Breast epithelium (tissue), 4 donors: Measurements from ENCODE around the gene RIPOR2. TPM values are rescaled to one million over a fixed set of nuclear protein-coding genes. Genes with fewer than 3 reads are reported as not detected.

ENCODE experiments used
- DNase-seq, 2 donors: peaks; one replicate each; pipeline ENCODE4 v3.0.0-alpha.2; 2019; ENCODE audit warnings: low spot score in 2 of 2
- H3K27ac ChIP-seq, 2 donors: fragments of 200-600 bp; sonication (generic) in 1 of 2; one replicate each; pipeline ENCODE4 v1.5.1; 2016 to 2019; ENCODE audit warnings: mild to moderate bottlenecking in 1 of 2
- H3K27me3 ChIP-seq, 2 donors: fragments of 200-600 bp; sonication (generic) in 1 of 2; one replicate each; pipeline versions ENCODE4 v1.5.1 to v1.6.0; 2017 to 2019; ENCODE audit warnings: control low read depth in 1 of 2, mild to moderate bottlenecking in 1 of 2
- H3K36me3 ChIP-seq: fragments of 200-600 bp; one replicate; pipeline ENCODE4 v1.5.1; 2019
- H3K4me1 ChIP-seq, 2 donors: fragments of 200-600 bp; sonication (generic); one replicate each; pipeline ENCODE4 v1.5.1; 2016 to 2019; ENCODE audit warnings: control low read depth in 1 of 2
- H3K4me3 ChIP-seq, 3 donors: fragments of 200-600 bp; sonication (generic); 1 replicate in 2 of 3; 2 replicates in 1 of 3; pipeline ENCODE4 v1.5.1; 2016 to 2019; ENCODE audit warnings: mild to moderate bottlenecking in 3 of 3, moderate library complexity in 2 of 3
- H3K9me3 ChIP-seq, 2 donors: fragments of 200-600 bp; sonication (generic) in 1 of 2; one replicate each; pipeline ENCODE4 v1.5.1; 2016 to 2019; ENCODE audit warnings: control low read depth in 1 of 2
- CTCF ChIP-seq, 3 donors: fragments of 450-650 bp; IDR thresholded peaks; one replicate each; pipeline ENCODE4 v1.5.1; 2016 to 2017; ENCODE audit warnings: antibody characterized with exemption in 3 of 3, mild to moderate bottlenecking in 3 of 3, moderate library complexity in 3 of 3
- POLR2A ChIP-seq: fragments of 450-650 bp; IDR thresholded peaks from one replicate; pipeline ENCODE4 v1.6.1; 2016; ENCODE audit warnings: antibody characterized with exemption, mild to moderate bottlenecking, moderate library complexity
- POLR2AphosphoS5 ChIP-seq, 3 donors: sonication (generic); formaldehyde crosslinking; IDR thresholded peaks; one replicate each; pipeline ENCODE4 v1.6.1; 2017; ENCODE audit warnings: antibody characterized with exemption in 3 of 3
- intact Hi-C: fragments of 100-400 bp; cut with DNase I; formaldehyde crosslinking; loops from one replicate; pipeline ENCODE4 v1.15.1; 2023; ENCODE audit warnings: low total_unique reads
- total RNA-seq, 3 donors: library from RNA; depleted of rRNA; stranded (reverse); fragments of >200 nt; gene quantifications; one replicate each; pipeline ENCODE4 v1.1.0, GENCODE V29; 2016

RIPOR2 gene
- total RNA-seq, 3 donors from 2014 or later: 13.8 to 70.5 (median 29.2) TPM

DNA sequence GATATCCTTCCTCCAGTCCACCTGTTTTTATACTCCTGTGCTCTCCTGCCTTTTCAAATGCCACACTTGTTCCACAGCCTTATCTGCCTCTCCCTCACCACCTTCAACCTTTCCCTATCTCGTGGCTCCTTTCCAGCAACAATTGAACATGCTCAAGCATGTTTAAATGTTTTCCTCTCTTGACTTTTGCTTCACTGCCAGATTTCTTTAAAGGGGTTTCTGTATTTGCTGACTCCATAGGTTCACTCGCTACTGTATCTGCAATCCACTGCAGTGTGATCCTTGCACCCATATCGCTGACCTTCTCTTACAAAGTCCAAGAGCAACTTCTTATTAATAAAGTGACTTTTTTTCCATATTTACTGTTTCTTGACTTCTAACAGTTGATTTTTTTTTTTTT, 172.2 kb downstream of the RIPOR2 start:
- H3K27ac ChIP-seq: no peak overlapping the region
- no peak overlapping the region for H3K4me3 ChIP-seq
- H3K36me3 ChIP-seq: no peaks in the 10 kb centered on the region
- DNase-seq: no peak
- no peaks in the 10 kb centered on the region for H3K4me1 ChIP-seq
- H3K27me3 ChIP-seq: no peaks in the 10 kb centered on the region
- intact Hi-C loops: loop anchor here (5.0 kb wide), 1 partner anchor 106 kb away; no protein-coding TSS in a partner anchor
- H3K9me3 ChIP-seq: no peaks in the 10 kb centered on the region
- TF ChIP-seq POLR2AphosphoS5 (IDR thresholded peaks at IDR 0.05): no peak
- TF ChIP-seq CTCF (IDR thresholded peaks at IDR 0.05): no peak
- no peak for TF ChIP-seq POLR2A

DNA sequence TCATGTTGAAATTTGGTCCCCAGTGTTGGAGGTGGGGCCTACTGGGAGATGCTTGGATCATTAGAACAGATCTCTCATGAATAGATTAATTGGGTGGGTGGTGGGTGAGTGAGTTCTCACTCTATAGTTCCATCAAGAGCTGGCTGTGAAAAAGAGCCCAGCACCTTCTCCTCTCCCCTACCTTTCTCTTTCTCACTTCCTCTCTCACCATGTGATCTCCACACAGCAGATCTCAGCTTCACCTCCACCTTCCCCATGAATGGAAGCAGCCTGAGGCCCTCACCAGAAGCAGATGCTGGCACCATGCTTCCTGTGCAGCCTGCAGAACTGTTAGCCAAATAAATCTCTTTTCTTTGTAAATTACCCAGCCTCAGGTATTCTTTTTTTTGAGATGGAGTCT, 173.9 kb downstream of the RIPOR2 start:
- TF ChIP-seq CTCF (IDR thresholded peaks at IDR 0.05) (no peak), POLR2A (no peak), POLR2AphosphoS5 (IDR thresholded peaks at IDR 0.05) (no peak)
- intact Hi-C loops: loop anchor here (5.0 kb wide), 1 partner anchor 105 kb away; no protein-coding TSS in a partner anchor
- Histone ChIP-seq H3K27me3 (no peaks in the 10 kb centered on the region), H3K4me1 (no peaks in the 10 kb centered on the region), H3K4me3 (no peak overlapping the region), H3K9me3 (no peaks in the 10 kb centered on the region), H3K27ac (no peak overlapping the region), H3K36me3 (no peaks in the 10 kb centered on the region)
- DNase-seq: no peak

GRCh38 chr6:24761193-24761835, 174.4 kb downstream of the RIPOR2 start:
- intact Hi-C loops: loop anchor here (5.0 kb wide), 1 partner anchor 104 kb away; no protein-coding TSS in a partner anchor
- Histone ChIP-seq H3K27me3 (no peaks in the 10 kb centered on the region), H3K4me1 (no peaks in the 10 kb centered on the region), H3K27ac (no peak overlapping the region), H3K36me3 (no peaks in the 10 kb centered on the region), H3K4me3 (no peak overlapping the region), H3K9me3 (no peaks in the 10 kb centered on the region)
- no peak for DNase-seq
- TF ChIP-seq POLR2AphosphoS5 (IDR thresholded peaks at IDR 0.05) (no peak), CTCF (IDR thresholded peaks at IDR 0.05) (no peak), POLR2A (no peak)

GRCh38 chr6:24760210-24760609, 175.6 kb downstream of the RIPOR2 start:
- no peaks in the 10 kb centered on the region for H3K9me3 ChIP-seq
- TF ChIP-seq CTCF (IDR thresholded peaks at IDR 0.05) (no peak), POLR2AphosphoS5 (IDR thresholded peaks at IDR 0.05) (no peak), POLR2A (no peak)
- intact Hi-C loops: loop anchor here (5.0 kb wide), 1 partner anchor 103 kb away; no protein-coding TSS in a partner anchor
- no peak overlapping the region for H3K27ac ChIP-seq
- H3K27me3 ChIP-seq: no peaks in the 10 kb centered on the region
- H3K36me3 ChIP-seq: no peaks in the 10 kb centered on the region
- no peaks in the 10 kb centered on the region for H3K4me1 ChIP-seq
- no peak overlapping the region for H3K4me3 ChIP-seq
- DNase-seq: no peak

- no peaks in the 10 kb centered on the region for H3K27me3 ChIP-seq
- TF ChIP-seq POLR2AphosphoS5 (IDR thresholded peaks at IDR 0.05) (no peak), POLR2A (no peak)
- H3K4me3 ChIP-seq: no peak overlapping the region
- H3K4me1 ChIP-seq: no peaks in the 10 kb centered on the region
- no peaks in the 10 kb centered on the region for H3K9me3 ChIP-seq
- no peaks in the 10 kb centered on the region for H3K36me3 ChIP-seq
- no peak overlapping the region for H3K27ac ChIP-seq
- no peak for DNase-seq
- intact Hi-C loops: loop anchor here (5.0 kb wide), 1 partner anchor 102 kb away; no protein-coding TSS in a partner anchor
Observed at GRCh38 chr6:24759718-24760117, 176.0 kb downstream of the RIPOR2 start.
